AG09309 (cell line): ENCODE results near the gene ZSWIM5.
"Not testable (repeated sequence)": the region's sequence is repeated elsewhere in the genome, so short reads cannot be mapped to it uniquely, and the experiment has no call there.

Source experiments
- DNase-seq: peaks from one replicate; pipeline ENCODE4 v3.0.0-alpha.2; 2010; ENCODE audit warnings: low read depth
- H3K4me3 ChIP-seq: 2 replicates; pipeline ENCODE4 v1.5.1; 2011; ENCODE audit warnings: mild to moderate bottlenecking, low read depth, low read length, moderate library complexity; ENCODE audit not compliant: control insufficient read depth
- TF ChIP-seq, protein P1 (sequence below): IDR thresholded peaks from 2 replicates; pipeline ENCODE4 v1.5.1; 2011; ENCODE audit warnings: mild to moderate bottlenecking, low read depth, low read length, inconsistent platforms; ENCODE audit not compliant: insufficient read depth, control insufficient read depth; ENCODE audit errors: missing control alignments

ZSWIM5 gene

GRCh38 chr1:45136984-45137383, 69.4 kb downstream of the ZSWIM5 start:
- no peak for DNase-seq
- no peak overlapping the region for H3K4me3 ChIP-seq
- TF ChIP-seq, protein P1, sequence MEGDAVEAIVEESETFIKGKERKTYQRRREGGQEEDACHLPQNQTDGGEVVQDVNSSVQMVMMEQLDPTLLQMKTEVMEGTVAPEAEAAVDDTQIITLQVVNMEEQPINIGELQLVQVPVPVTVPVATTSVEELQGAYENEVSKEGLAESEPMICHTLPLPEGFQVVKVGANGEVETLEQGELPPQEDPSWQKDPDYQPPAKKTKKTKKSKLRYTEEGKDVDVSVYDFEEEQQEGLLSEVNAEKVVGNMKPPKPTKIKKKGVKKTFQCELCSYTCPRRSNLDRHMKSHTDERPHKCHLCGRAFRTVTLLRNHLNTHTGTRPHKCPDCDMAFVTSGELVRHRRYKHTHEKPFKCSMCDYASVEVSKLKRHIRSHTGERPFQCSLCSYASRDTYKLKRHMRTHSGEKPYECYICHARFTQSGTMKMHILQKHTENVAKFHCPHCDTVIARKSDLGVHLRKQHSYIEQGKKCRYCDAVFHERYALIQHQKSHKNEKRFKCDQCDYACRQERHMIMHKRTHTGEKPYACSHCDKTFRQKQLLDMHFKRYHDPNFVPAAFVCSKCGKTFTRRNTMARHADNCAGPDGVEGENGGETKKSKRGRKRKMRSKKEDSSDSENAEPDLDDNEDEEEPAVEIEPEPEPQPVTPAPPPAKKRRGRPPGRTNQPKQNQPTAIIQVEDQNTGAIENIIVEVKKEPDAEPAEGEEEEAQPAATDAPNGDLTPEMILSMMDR, result no peak

DNA sequence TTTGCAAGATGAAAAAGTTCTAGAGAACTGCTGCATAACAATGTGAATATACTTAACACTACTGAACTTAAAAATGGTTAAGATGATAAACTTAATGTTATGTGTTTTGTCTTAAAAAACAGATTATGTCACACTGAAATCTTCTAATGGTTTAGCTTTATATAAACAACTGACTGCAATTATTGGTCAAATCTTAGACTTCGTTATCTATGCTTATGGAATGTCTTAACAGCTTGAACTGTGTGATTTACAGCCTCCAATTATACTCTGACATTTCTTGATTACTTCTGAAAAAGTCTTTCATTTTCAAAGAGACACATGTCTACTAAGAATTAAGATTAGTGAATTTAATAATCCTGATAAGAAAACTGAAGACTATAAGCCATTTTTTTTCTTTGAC, 71.1 kb downstream of the ZSWIM5 start:
- TF ChIP-seq, protein P1, result no peak
- no peak overlapping the region for H3K4me3 ChIP-seq
- no peak for DNase-seq

DNA sequence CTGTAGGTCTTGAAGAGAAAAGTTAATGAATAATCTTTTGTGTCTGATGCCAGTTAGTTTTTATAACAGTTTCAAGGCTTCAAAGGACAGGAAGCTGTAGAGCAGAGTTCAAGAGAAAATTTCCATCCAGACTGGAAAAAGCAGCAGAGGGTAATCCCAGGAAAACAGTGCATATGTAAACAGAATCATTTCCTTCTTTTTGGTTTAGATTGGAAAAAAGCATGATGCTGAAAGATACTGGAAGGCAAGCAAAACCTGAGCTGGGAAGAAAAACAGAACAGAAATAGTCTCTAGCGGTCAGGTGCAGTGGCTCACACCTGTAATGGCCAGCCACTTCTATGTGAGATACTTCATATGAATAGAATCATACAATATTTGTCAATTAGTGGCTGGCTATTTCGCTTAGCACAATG, 71.9 kb downstream of the ZSWIM5 start:
- TF ChIP-seq, protein P1, result no peak
- DNase-seq, result no peak

GRCh38 chr1:45132719-45133118, 73.7 kb downstream of the ZSWIM5 start:
- H3K4me3 ChIP-seq, result not testable (repeated sequence)

More for the DNA sequence above, 71.9 kb downstream of the ZSWIM5 start:
- no peak overlapping the region for H3K4me3 ChIP-seq

GRCh38 chr1:45123358-45123757, 83.0 kb downstream of the ZSWIM5 start:
- TF ChIP-seq, protein P1, result no peak
- no peak for DNase-seq
- H3K4me3 ChIP-seq, result no peak overlapping the region

More at GRCh38 chr1:45132719-45133118, 73.7 kb downstream of the ZSWIM5 start:
- not testable (repeated sequence) for DNase-seq

DNA sequence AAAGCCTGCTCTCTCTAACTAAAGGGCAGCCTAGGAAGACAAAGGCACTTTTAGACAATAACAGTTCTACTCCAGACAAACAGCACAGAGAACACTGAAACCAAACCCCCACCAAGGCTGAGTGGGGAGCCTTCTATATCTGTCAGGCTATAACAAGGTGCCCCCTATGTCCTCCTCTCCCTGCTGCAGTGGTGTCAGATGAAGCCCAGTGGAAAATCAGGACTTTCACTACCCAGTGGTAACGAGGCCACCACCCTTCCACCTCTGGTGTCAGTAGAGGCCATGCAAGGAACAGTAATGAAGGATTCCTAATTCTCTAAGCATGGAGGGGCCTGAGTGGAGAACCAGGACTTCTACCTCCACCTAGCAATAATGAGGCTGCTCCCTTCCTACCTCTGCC, 83.7 kb downstream of the ZSWIM5 start:
- no peak overlapping the region for H3K4me3 ChIP-seq
- TF ChIP-seq, protein P1, result no peak
- no peak for DNase-seq

DNA sequence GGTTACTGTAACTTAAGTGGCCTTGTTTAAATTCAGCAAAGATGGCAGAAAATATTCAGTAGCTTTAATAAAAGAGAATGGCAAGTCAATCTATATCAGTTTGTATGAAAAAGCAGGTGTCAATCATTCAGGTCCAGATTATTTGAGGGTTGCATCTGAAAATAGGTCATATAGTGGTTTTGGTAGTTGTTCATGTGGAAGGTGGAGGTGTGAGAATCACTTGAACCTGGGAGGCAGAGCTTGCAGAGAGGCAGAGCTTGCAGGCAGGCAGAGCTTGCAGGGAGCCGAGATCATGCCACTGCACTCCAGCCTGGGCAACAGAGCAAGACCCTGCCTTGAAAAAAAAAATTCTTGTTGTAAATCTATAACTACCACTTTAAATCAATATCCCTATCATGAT, 88.6 kb downstream of the ZSWIM5 start:
- TF ChIP-seq, protein P1, result no peak
- no peak for DNase-seq

More for the DNA sequence above, 88.6 kb downstream of the ZSWIM5 start:
- no peak overlapping the region for H3K4me3 ChIP-seq
